Measurements from ENCODE around the gene TUBGCP2. TPM values are rescaled to one million over a fixed set of nuclear protein-coding genes. Genes with fewer than 3 reads are reported as not detected.

TUBGCP2 gene
- total RNA-seq, 1 experiment from 2014 or later: 35.4 TPM

- H3K4me1 ChIP-seq (ENCODE audit: control insufficient read depth in 1 of 2, insufficient read depth in 2 of 2, low read length in 2 of 2): peaks cover 0 to 3% of the 10 kb centered on the region in 2 experiments; a peak in 1 of 4 replicates
- H3K9ac ChIP-seq (ENCODE audit: low read length): no peak overlapping the region
- no peaks in the 10 kb centered on the region for H3K9me3 ChIP-seq (ENCODE audit: control insufficient read depth in 1 of 2, insufficient read depth in 1 of 2, low read depth in 1 of 2, low read length in 2 of 2)
- H4K20me1 ChIP-seq (ENCODE audit: insufficient read depth): no peaks in the 10 kb centered on the region
- DNase-seq (ENCODE audit: low read depth, low spot score) (no peak), ATAC-seq (no peak)
- ChIA-PET CTCF (no interaction called here), POLR2A (no interaction called here), RAD21 (ENCODE audit: low non-redundant PET in 1 of 2, low total read pairs in 2 of 2, uncharacterized antibody in 2 of 2, unreplicated experiment in 2 of 2) (no interaction called here)
- intact Hi-C loops (cut with micrococcal nuclease): no loop called here
- no peak overlapping the region for H3K4me3 ChIP-seq (replicated peaks in 1 of 2; ENCODE audit: low read depth in 1 of 2, low read length in 2 of 2)
- H3K4me2 ChIP-seq (ENCODE audit: low read length): no peak overlapping the region
- no peaks in the 10 kb centered on the region for H3K27me3 ChIP-seq (ENCODE audit: insufficient read depth, low read length)
- H3K36me3 ChIP-seq (ENCODE audit: control insufficient read depth in 1 of 2, insufficient read depth in 2 of 2, low read length in 2 of 2): no peaks in the 10 kb centered on the region
- no peaks in the 10 kb centered on the region for H3K9me2 ChIP-seq (ENCODE audit: insufficient read depth)
- BruUV-seq (replicated peaks): no TSS peak
- H3K27ac ChIP-seq (ENCODE audit: low read depth, low read length): no peak overlapping the region
- no peaks in the 10 kb centered on the region for H3K79me2 ChIP-seq (ENCODE audit: insufficient read depth, low read length)
- H2AFZ ChIP-seq (ENCODE audit: low read depth, low read length, poor library complexity, severe bottlenecking): no peak overlapping the region
- TF ChIP-seq RAD21 (IDR thresholded peaks at IDR 0.05; ENCODE audit: low read depth) (no peak), POLR2AphosphoS5 (IDR thresholded peaks at IDR 0.05; ENCODE audit: low read depth, low read length) (no peak), SRF (IDR thresholded peaks at IDR 0.05; ENCODE audit: low read depth) (no peak), CEBPB (IDR thresholded peaks at IDR 0.05; ENCODE audit: low read depth) (no peak), TCF7L2 (IDR thresholded peaks at IDR 0.05; ENCODE audit: borderline replicate concordance, extremely low read depth, insufficient read depth, insufficient read length) (no peak), EZH2 (IDR thresholded peaks at IDR 0.05) (no peak), ZNF274 (IDR thresholded peaks at IDR 0.05; ENCODE audit: low read depth, low read length) (no peak), EGR1 (IDR thresholded peaks at IDR 0.05; ENCODE audit: low read depth) (no peak), ZFX (IDR thresholded peaks at IDR 0.05) (no peak), YY1 (IDR thresholded peaks at IDR 0.05; ENCODE audit: extremely low read depth, insufficient replicate concordance, low read depth, low read length) (no peak)
- TF ChIP-seq, protein P1, sequence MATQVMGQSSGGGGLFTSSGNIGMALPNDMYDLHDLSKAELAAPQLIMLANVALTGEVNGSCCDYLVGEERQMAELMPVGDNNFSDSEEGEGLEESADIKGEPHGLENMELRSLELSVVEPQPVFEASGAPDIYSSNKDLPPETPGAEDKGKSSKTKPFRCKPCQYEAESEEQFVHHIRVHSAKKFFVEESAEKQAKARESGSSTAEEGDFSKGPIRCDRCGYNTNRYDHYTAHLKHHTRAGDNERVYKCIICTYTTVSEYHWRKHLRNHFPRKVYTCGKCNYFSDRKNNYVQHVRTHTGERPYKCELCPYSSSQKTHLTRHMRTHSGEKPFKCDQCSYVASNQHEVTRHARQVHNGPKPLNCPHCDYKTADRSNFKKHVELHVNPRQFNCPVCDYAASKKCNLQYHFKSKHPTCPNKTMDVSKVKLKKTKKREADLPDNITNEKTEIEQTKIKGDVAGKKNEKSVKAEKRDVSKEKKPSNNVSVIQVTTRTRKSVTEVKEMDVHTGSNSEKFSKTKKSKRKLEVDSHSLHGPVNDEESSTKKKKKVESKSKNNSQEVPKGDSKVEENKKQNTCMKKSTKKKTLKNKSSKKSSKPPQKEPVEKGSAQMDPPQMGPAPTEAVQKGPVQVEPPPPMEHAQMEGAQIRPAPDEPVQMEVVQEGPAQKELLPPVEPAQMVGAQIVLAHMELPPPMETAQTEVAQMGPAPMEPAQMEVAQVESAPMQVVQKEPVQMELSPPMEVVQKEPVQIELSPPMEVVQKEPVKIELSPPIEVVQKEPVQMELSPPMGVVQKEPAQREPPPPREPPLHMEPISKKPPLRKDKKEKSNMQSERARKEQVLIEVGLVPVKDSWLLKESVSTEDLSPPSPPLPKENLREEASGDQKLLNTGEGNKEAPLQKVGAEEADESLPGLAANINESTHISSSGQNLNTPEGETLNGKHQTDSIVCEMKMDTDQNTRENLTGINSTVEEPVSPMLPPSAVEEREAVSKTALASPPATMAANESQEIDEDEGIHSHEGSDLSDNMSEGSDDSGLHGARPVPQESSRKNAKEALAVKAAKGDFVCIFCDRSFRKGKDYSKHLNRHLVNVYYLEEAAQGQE (IDR thresholded peaks at IDR 0.05; ENCODE audit: low read depth): no peak
- TF ChIP-seq, protein P2, sequence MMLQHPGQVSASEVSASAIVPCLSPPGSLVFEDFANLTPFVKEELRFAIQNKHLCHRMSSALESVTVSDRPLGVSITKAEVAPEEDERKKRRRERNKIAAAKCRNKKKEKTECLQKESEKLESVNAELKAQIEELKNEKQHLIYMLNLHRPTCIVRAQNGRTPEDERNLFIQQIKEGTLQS (IDR thresholded peaks at IDR 0.05): no peak
Observed at GRCh38 chr10:133269367-133269766, 39.3 kb downstream of the TUBGCP2 start.
